Myocyte (in vitro differentiated cells): ENCODE measurements around the gene NLRP5. TPM values are rescaled to one million over a fixed set of nuclear protein-coding genes. Genes with fewer than 3 reads are reported as not detected.
"Not testable (repeated sequence)": the region's sequence is repeated elsewhere in the genome, so short reads cannot be mapped to it uniquely, and the experiment has no call there.

ENCODE experiments used
- DNase-seq: peaks from one replicate; pipeline ENCODE4 v3.0.0-alpha.2; 2012; ENCODE audit warnings: low read depth
- polyA plus RNA-seq: library from polyadenylated mRNA; unstranded; fragments of >200 nt; gene quantifications from one replicate; pipeline ENCODE4 v1.2.1, GENCODE V29; 2012; ENCODE audit warnings: missing spikeins
- total RNA-seq: library from RNA; depleted of rRNA; stranded (reverse); fragments of >200 nt; gene quantifications from 2 replicates; pipeline ENCODE4 v1.2.3, GENCODE V29; 2014

Gene NLRP5
- total RNA-seq: not detected in 2 replicates
- not detected for polyA plus RNA-seq

DNA sequence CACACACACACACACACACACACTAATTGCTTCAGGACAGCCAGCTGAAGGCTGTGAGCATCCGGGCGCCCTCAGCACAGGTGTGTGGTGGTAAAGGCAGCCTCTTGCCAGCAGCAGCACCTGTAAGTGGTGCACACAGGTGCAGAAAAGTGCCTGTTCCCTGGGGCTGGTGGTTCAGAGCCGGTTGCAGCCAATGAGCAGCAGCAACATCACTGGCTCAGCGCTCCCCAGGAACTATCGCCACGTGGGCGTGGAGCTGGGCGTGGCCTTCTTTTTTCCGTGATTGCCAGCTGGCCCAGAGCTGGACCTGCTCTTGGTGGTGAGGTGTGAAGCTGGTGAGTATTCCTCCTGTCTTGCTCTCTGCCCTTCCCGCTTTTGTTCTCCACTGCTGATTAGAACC lies at the start of gene NLRP5:
TSS of gene NLRP5 (plus strand) at position 289 of the 400 bp plus-strand sequence.
- no peak for DNase-seq

DNA sequence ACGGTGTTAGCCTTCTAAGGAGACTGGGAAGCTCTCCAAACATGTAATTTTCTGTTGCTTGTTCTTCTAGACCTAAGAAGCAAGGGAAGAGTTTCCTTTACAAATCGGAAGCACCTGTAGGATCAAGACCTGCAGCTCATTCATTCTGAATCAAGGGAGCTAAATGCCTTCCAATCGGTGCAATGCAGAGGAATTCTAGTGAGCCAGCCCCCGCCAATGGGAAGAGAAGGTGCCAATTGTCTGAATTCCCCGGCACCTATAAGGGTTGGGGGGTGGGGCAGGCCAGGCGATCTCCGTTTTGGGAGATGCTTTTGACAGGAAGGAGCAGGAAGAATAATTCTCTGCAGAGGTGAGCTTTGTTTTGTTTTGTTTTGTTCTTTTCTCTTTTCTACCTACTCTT lies 47.4 kb upstream of the NLRP5 start:
- DNase-seq: no peak

DNA sequence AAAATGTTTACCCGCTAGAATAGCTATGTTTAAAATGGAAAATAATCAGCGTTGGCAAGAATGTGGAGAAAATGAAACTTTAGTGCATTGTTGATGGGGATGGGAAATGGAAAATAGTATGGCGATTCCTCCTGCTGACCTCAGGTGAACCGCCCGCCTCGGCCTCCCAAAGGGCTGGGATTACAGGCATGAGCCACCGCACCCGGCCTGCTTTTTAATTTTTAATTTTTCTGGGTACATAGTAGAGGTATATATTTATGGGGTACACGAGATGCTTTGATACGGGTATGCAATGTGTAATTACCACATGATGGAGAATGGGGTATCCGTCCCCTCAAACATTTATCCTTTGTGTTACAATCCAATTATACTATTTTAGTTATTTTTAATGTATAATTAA lies 46.3 kb upstream of the NLRP5 start:
- no peak for DNase-seq

DNA sequence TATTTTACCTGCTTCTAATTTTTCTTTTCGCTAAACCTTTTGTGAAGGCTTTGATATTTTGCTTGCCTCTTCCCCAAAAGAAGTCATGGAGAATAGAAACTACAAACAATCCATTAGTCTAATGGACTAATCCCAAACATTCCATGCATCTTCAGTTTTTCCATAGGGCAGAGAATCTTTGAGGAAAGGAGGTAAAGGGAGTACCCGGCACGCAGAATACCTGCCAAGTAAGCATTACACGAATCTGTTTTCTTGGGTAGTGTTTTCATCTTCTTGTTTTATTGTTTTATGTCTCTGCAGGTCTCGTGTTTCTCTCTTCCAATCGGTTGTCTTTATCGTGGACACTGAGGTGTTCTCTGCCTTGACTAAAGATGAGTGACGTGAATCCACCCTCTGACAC lies 39.0 kb upstream of the NLRP5 start, which contains the start of gene NLRP8:
TSS of gene NLRP8 (plus strand) at position 301 of the 400 bp plus-strand sequence.
- no peak for DNase-seq

DNA sequence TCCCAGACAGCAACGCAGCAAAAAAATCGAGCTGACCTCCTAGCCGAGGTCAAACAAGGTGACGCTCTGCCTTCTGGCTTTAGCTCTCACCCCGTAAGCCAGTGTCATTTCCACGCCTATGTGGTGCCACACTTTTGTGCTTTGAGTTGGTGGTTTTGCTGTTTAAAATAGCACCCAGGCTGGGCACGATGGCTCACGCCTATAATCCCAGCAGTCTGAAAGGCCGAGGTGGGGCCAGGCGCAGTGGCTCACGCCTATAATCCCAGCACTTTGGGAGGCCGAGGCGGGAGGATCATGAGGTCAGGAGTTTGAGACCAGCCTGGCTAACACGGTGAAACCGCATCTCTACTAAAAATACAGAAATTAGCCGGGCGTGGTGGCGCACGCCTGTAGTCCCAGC lies 36.0 kb upstream of the NLRP5 start:
- not testable (repeated sequence) for DNase-seq

DNA sequence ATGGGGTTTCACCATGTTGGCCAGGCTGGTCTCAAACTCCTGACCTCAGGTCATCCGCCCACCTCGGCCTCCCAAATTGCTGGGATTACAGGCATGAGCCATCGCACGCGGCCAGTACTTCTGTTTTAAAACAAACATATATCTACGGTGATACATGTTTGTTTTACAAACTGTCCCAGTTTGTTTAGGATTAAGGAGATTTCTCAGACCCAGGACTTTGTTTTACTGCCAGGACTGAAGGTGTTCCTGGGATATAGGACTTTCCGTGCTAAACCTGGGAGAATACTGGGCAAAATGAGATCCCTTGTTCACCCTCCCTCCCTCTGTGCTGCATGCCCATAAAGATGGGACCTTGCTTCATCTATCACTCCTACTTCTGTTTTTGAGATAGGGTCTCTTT lies 30.1 kb upstream of the NLRP5 start:
- no peak for DNase-seq

DNA sequence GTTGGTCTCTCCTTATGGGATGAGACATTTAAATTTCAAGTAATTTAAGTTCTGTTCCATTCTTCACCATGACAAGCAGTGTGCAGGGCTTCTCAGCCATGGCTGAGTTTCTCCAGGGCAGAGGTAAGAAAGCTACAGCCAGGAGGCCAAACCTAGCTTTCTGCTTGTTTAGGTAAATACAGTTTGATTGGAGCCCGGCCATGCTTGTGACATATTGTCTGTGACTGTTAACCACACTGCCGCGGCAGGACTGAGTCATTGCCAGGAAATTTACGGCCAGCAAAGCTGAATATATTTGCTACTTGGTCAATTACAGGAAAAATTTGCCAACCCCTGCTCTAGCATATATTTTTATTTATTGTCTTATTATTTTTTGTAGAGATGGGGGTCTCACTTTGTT lies 28.2 kb upstream of the NLRP5 start:
- DNase-seq: no peak

DNA sequence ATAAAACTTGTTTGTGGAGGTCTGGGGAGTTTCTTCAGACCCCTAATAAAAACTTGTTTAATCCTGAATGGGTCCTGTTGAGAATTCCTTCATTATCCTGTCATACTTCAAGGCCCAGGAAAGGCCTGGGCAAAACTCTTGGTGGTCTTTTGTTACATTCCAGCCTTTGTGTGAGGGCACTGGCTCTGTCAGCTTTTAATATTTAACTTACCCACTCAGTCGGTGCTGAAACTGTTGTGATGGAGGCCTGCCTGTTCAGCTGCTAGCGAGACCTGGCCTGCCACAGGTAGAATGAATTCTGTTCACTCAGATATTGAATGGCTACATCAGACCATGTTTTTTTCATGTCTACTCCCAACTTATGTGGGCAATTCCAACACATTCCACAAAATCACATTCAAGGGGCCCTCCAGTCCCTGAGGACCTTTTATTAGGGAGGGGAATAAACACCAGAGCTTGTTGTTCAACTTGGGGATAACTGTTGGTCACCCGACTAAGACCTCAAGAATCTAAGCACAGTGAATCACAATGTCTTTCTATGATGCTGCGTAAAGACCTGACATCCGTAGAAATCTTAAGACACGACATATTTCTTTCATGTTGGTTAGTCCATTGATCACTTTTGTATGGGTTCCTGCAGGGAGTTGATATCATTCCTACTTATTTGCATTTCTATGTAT lies 26.4 kb upstream of the NLRP5 start:
- no peak for DNase-seq

DNA sequence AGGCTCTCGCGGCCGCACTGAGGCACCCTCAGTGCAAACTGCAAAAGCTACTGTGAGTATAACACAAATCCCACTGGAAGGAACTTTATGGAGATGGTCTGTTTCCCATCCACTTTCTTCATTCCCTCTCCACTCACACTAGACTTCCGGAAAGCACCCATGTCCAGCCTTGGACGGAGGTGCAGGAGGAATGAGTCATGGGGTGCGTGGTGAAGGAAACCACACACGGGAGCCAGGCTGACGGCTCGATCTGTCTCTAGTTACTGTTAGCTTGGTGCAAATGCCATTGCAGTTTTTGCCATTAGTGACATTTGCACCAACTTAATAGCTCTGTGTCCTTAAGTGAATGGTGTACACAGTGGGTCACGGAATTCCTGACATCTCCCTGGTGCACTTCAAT lies 24.4 kb upstream of the NLRP5 start:
- no peak for DNase-seq

DNA sequence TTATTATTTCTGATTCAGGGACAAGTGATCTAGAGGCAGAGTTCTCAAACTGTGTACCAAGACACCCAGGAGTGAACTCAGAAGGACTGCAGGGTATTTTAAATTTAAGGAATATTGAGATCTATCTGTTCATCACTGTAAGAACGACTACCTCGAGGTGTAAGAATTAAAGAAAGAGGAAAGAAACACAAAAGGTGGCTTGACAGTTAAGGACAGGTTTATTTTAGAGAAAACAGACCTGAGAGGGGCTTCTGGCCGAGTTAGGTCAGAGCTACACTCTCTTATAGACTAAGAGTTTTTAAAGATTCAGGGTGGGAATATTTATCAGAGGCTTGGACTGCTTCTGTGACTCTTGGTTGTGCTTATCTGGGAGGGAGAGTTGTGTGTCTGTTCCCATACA lies 12.6 kb upstream of the NLRP5 start:
- no peak for DNase-seq

DNA sequence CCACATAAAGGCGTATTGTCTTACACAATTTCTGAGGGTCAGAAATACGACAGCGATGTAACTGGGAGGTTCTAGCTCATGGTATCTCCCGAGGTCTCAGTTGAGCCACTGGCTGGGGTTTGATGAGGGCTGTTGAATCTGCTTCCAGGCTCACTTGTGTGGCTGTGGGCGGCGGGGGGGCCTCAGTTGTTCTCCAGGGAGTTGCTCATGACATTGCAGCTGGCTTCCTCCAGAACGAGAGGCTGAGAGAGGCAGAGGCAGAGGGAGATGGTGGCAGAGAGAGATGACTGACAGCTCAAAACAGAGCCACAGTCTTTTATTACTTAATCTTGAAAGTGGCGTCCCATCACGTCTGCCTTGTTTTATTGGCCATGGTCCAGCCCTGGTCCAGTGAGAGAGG lies 6.2 kb upstream of the NLRP5 start:
- no peak for DNase-seq

DNA sequence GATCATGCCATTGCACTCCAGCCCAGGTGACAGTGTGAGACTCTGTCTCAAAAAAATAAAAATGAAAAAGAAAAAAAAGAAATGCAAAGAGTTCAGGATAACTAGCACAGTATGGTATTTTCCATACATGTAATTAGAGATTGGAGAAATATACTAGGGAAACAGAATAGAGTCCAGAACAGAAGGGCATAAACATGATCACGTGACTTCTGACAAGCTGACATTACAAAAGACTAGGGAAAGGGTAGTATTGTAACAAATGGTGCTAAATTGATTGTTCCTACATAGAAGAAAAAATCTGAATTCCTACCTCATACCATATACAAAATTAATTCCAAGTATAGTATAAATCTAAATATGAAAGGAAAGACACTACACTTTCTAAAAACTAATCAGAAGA lies 1.3 kb upstream of the NLRP5 start:
- no peak for DNase-seq

DNA sequence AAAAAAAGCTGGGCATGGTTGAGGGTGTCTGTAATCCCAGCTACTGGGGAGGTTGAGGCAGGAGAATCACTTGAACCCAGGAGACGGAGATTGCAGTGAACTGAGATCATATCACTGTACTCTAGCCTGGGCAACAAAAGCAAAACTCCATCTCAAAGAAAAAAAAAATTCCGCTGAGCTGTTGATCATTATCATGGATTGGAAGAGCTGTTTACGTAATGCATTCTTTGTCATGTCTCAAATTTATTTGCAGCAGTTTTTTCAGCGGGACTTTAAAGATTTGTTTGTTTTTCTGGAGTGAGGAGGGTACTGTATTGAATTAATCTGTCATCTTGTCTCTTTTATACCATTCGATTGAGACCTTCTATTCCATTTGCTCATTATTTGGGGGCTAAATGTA lies 4.3 kb downstream of the NLRP5 start:
- no peak for DNase-seq

DNA sequence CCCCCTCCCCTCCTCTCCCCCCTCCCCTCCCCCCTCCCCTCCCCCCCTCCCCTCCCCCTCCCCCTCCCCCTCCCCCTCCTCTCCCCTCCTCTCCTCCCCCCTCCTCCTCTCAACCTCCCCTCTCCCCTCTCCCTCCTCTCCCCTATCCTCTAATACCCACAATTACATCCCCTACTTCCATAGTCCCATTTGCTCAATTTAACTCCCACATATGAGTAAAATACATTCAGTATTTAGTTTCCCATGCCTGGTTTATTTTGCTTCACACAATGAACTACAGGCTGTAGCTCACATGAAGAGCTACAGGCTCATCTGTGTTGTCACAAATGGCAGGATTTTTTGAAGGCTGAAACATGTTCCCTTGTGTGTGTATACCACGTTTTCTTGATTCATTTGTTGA lies 6.9 kb downstream of the NLRP5 start:
- no peak for DNase-seq

DNA sequence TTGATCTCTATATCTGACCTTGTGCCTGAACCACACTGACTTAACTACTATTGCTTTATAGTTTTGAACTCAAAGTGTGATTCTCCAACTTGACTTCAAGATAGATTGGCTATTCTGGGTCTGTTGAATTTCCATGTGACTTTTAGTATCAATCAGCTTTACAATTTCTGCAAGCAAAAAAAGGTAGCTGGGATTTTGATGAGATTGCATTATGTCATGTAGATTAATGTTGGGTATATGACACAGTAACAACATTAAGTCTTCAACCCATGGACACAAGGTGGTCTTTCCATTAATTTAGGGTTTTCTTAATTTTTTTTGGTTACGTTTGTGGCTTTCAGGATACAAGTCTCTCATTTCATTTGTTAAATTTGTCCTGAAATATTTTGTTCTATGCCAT lies 28.2 kb downstream of the NLRP5 start:
- DNase-seq: no peak

DNA sequence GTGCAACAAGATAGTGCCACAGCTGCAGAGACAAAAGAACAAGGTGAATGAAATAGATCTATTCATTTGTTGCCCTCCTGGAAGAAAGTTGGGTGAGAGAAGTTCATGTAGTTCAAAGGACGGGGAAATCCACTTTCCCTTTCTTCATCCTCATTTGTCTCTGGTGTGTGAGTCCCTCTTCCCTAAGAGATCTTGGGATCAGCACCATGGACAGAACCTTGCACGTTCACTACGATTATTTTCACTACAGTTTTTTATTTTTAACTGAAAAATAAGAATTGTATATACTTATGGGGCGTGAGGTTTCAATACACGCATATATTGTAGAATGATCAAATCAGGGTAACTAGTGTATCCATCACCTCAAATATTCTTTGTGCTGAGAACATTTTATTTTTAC lies 29.2 kb downstream of the NLRP5 start:
- DNase-seq: peak; percentile 5

DNA sequence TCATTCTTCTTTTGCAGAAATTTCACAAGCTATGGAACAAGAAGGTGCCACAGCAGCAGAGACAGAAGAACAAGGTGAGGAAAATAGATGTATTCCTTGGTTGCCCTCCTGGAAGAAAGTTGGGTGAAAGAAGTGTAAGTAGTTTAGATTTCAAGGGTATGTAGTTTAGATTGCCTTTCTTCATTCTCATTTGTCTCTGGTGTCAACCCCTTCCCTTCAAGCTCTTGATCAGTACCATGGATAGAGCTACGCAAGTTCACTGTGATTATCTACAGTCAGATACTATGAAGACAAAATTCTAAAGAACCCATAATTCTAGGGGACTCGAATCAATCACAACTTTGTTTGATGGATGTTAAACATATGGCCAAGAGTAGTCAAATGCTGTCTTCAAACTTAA lies 32.8 kb downstream of the NLRP5 start:
- DNase-seq: not testable (repeated sequence)

DNA sequence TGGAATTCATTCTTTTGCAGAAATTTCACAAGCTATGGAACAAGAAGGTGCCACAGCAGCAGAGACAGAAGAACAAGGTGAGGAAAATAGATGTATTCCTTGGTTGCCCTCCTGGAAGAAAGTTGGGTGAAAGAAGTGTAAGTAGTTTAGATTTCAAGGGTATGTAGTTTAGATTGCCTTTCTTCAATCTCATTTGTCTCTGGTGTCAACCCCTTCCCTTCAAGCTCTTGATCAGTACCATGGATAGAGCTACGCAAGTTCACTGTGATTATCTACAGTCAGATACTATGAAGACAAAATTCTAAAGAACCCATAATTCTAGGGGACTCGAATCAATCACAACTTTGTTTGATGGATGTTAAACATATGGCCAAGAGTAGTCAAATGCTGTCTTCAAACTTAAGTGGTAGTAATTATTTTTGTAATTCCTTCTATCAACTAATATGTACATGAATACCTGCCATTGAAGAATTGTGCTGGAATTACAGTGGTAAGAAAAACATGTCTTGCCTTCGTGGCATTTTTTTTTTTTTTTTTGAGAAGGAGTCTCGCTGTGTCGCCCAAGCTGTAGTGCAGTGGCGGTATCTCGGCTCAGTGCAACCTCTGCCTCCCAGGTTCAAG lies 33.9 kb downstream of the NLRP5 start:
- not testable (repeated sequence) for DNase-seq

DNA sequence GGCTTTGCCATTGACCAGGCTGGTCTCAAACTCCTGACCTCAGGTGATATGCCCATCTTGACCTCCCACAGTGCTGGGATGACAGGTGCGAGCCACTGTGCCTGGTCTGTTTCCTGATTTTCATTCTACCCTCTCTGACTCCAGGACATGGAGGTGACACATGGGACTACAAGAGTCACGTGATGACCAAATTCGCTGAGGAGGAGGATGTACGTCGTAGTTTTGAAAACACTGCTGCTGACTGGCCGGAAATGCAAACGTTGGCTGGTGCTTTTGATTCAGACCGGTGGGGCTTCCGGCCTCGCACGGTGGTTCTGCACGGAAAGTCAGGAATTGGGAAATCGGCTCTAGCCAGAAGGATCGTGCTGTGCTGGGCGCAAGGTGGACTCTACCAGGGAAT lies 40.2 kb downstream of the NLRP5 start:
- DNase-seq: no peak

DNA sequence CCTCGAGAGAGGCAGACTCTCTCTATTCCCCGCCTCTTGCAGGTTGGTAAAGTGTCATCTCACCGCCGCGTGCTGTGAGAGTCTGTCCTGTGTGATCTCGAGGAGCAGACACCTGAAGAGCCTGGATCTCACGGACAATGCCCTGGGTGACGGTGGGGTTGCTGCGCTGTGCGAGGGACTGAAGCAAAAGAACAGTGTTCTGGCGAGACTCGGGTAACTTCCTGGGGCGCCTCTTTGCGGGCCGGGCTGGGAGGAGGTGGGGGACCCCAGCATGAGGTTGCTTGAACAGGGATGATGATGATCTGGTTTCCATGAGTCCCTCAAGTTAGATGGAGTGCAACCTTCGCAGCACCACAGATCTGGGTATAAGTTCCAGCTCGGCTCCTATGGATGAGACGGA lies 67.0 kb downstream of the NLRP5 start:
- no peak for DNase-seq

DNA sequence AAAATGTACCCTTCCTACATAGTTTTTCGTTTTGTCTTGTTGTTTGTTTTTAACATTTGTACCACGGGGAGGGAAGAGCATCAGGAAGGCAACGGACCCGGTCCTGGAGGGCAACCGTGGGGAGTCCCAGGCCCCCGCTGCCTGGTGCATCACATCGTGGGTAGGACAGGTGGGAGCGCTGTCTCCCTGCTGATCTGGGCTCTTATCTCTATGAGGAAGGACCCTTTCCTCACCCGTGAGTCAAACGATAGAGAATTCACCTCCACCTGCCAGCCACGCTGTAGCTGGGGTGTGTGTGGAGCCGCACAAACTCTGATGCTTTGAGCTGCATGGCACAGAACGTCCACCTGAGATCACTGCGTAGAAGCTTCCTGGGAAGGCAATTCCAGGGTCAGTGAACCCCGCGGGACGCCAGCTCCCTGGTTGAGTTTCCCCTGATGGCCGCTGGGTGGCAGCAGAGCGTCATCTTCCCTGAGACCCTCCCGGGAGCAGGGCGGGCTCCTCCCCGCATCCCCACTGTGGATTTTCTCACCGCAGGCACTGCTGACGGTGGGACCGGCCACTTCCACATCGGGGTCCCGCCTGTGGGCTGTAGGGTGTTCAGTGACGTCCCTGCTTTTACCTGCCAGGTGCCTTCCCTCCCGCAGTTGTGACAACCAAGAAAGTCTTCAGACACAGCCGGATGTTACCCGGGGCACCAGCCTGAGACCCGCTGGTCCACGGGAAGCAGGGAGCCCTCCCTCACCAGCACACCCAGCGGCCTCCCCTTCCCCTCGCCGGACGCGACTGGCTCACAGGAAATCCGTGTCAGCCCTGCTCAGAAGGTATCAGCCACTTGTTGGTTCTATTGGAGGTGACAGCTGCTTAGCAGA lies 79.8 kb downstream of the NLRP5 start:
- peak; percentile 55 for DNase-seq

DNA sequence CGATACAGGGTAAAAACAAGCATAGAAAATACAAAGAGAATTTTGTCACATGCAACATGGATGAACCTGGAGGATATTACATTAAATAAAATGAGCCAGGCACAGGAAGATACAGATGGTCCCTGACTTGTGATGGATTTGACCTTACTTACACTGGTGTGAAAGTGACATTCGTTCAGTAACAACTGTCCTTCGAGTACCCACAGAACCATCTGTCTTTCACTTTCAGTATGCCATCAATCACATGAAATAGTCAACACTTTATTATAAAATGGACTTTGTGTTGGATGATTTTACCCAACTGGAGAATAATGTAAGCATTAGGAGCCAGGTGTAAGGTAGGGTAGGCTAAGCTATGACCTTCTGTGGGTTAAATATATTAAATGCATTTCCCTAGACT lies 83.1 kb downstream of the NLRP5 start:
- DNase-seq: no peak
